ENCODE data around the gene GAMT.

DNA sequence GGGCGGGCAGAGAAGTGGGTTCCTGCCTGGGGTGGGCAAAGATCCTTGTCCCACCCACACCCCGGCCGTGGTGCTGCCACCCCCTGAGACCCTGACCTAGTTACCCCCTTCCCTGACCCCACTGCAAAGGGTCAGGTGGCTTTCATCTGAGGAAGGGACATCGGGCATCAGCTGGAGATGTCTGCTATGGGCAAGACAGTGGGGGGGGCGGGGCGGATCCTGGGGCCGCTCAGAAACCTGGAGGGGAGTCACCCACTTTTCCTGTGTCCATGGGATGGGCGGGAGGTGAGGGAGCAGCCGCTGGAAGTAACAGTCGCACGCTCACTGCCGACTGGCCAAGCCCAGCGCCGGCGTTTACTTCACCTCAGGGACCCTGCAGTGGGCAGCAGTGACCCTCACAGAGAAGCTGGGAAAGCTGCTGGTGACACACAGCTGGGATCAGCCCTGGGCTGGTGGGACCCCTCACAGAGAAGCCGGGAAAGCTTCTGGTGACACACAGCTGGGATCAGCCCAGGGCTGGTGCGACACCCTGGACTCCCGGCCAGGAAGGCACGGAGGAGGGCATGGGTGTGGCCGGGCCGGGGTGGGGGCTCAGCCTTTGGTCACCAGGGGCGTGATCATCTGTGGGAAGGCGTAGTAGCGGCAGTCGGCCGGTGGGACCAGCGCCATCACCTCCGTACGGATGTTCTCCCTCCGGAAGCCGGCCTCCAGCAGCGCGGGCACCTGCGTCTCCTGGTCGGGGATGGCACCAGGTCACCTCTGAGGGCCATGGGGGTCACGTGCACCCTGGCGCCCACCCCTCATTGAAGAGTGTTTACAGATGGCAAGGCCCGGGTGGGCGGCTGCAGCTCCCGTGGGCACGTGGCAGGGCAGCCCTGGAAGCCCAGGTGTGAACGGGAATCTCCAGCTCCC is 4.3 kb downstream of the GAMT start:
- TF ChIP-seq CTCF (IDR thresholded peaks at IDR 0.05) (no peak), POLR2A (IDR thresholded peaks at IDR 0.05) (no peak)
